Hematopoietic multipotent progenitor cell treated with erythropoietin and hydrocortisone succinate and interleukin-3 and kit ligand, for 15 days (in vitro differentiated cells): ENCODE data around the gene PDSS1.

Source experiments
- DNase-seq: peaks from one replicate; pipeline ENCODE4 v3.0.0-alpha.2; 2015; ENCODE audit warnings: low spot score

The PDSS1 gene

GRCh38 chr10:26699631-26700030, 2.1 kb downstream of the PDSS1 start:
- DNase-seq: no peak

- DNase-seq: no peak
Observed at GRCh38 chr10:26700884-26701630, 3.6 kb downstream of the PDSS1 start.

GRCh38 chr10:26703096-26703495, 5.6 kb downstream of the PDSS1 start:
- DNase-seq: no peak

GRCh38 chr10:26703974-26704373, 6.5 kb downstream of the PDSS1 start:
- DNase-seq: no peak

- DNase-seq: no peak
Observed at GRCh38 chr10:26706206-26706605, 8.7 kb downstream of the PDSS1 start.

- no peak for DNase-seq
Observed at GRCh38 chr10:26706936-26707335, 9.4 kb downstream of the PDSS1 start.

GRCh38 chr10:26711324-26711723, 13.8 kb downstream of the PDSS1 start:
- DNase-seq: no peak

- no peak for DNase-seq
Observed at GRCh38 chr10:26714415-26715136, 17.1 kb downstream of the PDSS1 start.

GRCh38 chr10:26715137-26715487, 17.6 kb downstream of the PDSS1 start:
- no peak for DNase-seq

- no peak for DNase-seq
Observed at GRCh38 chr10:26717476-26717875, 20.0 kb downstream of the PDSS1 start.

- DNase-seq: no peak
Observed at GRCh38 chr10:26721561-26721960, 24.1 kb downstream of the PDSS1 start.

GRCh38 chr10:26723016-26723415, 25.5 kb downstream of the PDSS1 start:
- DNase-seq: no peak

- DNase-seq: peak; percentile 71
Observed at GRCh38 chr10:26725837-26726727, 28.6 kb downstream of the PDSS1 start.

GRCh38 chr10:26727005-26727404, 29.5 kb downstream of the PDSS1 start:
- DNase-seq: no peak

GRCh38 chr10:26728957-26729356, 31.5 kb downstream of the PDSS1 start:
- DNase-seq: no peak

- DNase-seq: no peak
Observed at GRCh38 chr10:26729395-26729794, 31.9 kb downstream of the PDSS1 start.

- DNase-seq: no peak
Observed at GRCh38 chr10:26730552-26730951, 33.1 kb downstream of the PDSS1 start.

- no peak for DNase-seq
Observed at GRCh38 chr10:26733750-26734568, 36.5 kb downstream of the PDSS1 start.

GRCh38 chr10:26735435-26735834, 37.9 kb downstream of the PDSS1 start:
- no peak for DNase-seq

GRCh38 chr10:26737730-26738129, 40.2 kb downstream of the PDSS1 start:
- DNase-seq: no peak

GRCh38 chr10:26738301-26738911, 40.9 kb downstream of the PDSS1 start:
- DNase-seq: no peak
